NOMO-1 (cell line): ENCODE results near the gene EEIG1.

Experiments used
- DNase-seq, 2 experiments: peaks; one replicate each; lab custom pipeline; 2025; ENCODE audit not compliant: unreplicated experiment in 2 of 2; lab: John Stamatoyannopoulos, UW

The EEIG1 gene

GRCh38 chr9:127975376-127976315 lies 5.1 kb downstream of the EEIG1 start:
- no peak for DNase-seq

DNA sequence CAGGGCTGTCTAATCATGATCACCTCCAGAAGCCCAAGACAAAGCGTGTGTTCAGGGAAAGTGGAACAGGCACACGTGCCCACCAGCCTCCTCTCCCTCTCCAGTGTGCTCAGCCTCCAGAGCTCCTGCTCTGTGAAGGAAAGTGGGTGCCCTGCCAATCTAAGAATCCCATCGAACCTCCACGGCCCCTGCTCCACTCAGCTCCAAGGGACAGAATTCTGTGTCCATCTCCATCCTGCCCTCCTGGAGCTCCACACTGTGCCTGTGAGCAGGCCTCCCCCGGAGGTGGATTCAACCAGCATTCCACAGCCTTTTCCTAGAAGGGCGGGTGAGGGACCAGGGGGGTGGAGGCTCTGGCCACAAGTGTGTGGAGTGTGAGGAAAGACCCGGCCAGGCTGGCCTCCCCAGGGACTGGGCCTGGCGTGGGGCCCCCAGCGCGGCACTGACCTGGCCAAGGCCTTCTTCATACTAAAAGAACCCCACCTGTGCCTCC lies 6.0 kb downstream of the EEIG1 start:
- no peak for DNase-seq

DNA sequence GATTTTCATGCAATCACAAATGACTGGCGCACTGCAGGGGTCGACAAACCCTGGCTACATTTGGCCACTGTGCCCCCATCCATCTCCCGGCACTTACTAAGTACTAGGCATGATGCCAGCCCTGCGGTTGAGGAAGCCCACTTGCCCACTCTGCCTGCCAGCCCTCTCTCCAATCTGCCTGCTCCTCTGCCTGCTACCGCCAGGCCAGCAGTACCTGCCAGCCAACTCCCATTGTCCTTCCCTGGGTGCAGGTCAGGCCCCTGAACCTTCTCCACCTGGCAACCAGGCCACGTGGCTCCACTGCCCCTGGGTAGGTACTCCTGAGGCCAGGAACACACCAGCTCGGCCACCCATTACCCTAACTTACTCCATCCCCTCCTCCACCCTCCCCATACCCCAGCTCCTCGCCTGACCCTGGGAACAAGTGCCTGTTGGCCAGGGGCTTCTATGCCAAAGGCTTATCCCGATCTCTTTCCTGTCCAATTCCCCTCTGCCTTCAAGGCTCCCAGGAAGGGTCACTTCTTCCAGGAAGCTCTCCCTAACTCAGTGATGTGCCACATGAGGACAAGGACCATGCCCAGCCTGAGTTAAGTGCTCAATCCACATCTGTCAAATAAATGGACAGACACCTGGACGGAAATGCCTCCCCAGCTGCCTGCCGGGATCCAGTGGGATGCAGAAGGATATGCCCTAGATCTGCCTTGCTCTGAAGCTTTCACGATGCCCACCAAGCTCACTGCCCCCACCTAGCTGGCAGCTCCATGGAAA lies 6.6 kb downstream of the EEIG1 start:
- no peak for DNase-seq

DNA sequence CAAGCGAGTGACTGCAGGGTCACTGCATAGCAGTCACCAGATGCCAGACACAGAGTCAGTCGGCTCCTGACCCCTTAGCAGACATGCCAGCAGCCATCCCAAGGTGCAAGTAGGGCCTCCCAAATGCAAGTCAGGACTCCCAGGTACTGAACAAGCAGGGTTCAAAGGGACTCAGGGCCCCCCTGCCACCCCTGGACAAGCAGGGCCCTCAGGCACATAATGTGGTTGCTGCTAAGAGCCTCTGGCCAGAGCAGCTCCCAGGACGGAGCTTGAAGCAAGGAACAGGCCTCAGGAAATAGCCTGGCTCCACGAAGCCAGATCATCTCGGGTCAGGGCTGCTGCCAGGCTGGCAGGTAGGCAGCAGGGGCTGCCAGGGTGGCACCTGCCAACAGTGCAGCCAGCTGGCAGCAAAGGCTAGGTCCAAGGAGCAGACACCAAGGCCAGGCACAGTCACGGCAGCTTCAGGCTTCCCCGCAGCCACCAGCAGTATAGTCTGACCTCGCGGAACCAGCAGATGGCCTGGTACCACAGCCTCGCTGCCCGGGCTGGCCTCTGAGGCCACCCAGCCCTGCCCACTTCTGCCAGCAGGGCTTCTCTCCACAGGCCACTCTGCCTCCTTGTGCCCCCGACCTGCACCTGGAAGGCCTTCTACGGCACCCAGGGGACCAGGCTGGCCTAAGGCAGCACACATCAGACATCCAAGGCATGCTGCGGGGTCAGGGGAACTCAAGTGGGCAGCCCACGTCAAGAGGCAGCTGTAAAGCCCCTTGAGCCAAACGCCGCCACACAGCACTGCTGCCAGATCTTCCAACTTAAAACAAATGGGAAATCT lies 7.4 kb downstream of the EEIG1 start:
- no peak for DNase-seq

DNA sequence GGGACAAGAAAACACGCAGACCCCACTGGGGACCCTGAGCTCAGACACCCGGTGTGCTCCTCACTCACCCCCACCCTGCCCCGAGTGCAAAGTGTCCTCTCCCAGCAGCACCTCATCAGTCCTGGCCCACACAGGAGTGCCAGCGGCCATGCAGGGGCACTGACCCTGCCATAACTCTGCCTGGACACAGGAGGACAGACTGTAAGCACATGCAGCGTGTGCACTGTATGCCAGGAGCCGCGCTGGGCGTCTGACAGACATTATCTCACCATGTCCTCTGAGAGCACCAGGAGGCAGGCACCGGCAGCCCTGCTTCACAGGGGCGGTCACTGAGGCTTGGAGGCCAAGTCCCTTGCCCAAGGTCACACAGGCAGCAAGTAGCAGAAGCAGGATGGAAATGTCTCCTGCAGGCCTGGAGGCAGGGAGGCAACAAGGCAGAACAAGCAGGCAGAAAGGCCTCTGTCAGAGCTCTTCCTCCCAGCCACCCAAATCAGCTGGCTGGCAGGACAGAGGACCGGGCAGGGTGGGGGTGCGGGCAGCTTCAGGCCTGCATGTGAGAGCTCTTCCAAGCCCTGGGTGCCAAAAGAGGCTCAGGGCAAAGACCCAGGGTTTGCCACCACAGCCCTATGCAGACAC lies 8.4 kb downstream of the EEIG1 start:
- no peak for DNase-seq

- DNase-seq = no peak
Measured at GRCh38 chr9:127971357-127972235, 9.2 kb downstream of the EEIG1 start.

DNA sequence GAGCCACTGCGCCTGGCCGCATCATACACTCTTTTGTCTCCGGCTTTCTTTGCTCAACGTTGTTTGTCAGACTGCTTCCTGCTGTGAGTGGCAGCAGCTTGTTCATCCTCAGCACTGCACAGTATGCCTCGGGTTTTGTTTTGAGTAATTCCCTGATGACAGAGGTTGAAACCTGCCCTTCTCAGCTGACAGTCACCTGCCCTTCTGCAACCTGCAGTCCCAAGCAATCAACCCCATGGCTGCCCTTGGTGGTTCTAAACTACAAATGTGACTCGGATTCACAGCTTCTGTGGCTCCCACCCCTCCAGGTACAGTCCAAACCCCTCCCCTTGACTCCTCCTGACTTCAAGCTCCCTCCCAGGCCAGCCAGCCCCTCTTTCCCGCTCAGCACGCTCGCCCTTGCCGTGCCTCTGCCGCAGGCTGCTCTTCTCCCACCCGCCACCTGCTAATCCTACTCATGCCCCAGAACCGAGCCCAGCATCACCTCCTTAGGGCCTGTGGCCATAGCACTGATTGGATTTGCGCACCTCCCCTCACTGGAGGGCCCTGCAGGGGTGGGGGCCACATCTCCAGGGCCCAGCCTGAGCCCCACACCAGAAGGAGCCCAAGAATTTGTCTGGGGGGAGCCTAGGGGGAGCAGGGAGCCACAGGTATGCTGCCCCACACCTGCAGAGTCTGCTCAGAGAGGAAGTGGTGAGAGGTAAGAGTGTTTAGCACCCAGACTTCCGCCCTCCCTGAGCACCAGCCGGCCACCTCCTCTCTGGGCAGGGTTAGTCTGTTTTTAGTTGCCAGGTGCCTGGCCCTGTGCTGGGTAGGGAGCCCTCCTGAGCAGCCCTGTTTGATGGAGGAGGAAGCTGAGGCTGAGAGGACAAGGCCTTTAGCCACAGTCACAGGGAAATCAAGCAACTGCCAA lies 10.1 kb downstream of the EEIG1 start:
- DNase-seq = no peak

DNA sequence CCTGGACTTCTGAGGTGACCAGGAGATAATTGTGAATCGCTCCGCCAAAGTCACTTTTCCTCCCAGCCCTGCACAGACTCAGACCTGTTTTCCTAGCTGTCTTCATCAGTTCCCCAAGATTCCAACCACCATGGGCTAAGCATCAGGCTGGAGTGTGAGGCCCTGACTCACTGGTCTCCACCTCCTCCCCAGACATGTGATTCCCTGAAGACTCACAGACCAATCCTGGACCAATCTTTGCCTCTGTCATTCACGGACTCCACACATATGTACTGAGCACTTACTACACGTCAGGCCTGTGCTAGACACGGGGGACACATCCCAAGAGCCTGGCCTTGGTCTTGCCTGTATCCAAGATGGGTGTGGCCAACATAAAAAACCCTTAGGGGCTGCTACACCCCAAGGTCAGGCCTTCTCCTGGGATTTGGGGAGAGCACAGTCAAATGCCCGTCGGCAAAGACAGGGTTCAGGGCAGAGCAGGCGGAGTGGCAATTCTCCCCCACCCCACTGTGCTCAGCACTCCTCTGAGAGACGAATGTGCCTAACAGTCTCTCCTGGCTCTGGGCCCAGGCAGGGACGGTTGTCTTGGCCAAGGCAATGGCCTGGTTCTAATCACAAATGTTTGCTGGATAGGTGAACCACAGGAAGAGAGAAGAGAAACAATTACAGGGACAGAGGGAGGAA lies 11.9 kb downstream of the EEIG1 start:
- no peak for DNase-seq

GRCh38 chr9:127968042-127968441 lies 12.7 kb downstream of the EEIG1 start:
- DNase-seq = no peak

DNA sequence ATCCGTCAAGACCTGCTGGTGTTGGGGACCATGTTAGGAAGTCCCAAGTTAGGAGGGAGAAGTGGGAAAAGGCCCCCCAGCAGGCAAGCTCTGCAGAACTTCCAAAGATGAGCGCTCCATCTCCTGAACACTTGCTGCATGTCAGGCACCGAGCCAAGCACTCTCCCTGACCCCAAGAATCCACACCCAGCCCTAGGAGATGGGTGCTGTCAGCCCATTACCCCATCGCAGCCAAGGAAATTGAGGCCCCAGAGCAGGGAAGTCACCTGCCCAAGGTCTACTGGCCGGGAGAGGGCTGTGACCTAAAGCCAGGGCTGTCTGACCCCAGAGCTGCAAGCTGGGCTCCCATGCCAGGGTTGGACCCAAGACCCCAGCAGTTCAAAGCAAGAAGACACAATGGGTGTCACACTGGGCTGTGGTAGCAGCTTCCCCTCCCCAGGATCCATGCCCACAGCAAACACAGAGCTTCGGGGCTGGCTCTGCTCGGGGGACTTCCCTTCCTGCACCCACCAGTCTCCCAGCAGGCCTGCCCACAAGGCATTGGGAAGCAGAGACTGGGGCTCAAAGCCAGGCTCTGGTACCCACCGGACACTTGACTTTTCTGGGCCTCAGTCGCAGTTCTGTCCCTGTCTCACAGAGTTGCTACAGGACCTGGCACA lies 13.5 kb downstream of the EEIG1 start:
- DNase-seq = no peak

DNA sequence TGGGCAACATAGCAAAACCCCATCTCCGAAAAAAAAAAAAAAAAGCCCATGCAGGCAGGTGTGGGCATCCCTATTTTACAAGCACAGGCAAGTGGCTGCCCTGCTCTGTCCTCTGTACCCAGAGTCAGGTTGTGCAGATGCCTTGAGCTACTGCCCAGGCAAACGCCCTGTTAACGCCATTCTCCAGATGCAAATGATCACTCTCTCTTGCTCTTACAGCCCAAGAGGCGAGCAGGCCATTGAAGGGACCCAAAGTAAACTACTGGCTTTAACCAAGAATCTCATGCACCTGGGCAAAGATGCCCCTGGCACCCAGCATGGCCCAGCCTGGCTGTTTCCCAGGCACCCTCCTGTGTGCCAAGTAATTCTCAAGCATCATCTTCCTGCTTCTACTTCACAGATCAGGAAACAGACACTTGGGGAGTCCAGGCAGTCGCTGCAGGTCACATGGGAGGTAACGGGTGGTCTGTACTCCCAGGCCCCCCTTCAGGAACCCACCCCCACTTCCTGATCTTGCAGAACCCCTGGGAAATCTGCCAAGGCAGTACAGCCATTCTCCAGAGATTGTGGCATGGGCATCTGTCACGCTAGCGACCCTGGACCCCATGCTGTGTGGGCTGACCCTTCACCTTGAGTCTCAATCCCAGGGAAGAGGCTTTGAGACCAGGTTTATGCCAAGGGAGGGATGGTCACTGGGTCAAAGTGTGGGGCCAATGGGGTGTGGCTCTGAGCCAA lies 14.2 kb downstream of the EEIG1 start:
- DNase-seq = no peak

DNA sequence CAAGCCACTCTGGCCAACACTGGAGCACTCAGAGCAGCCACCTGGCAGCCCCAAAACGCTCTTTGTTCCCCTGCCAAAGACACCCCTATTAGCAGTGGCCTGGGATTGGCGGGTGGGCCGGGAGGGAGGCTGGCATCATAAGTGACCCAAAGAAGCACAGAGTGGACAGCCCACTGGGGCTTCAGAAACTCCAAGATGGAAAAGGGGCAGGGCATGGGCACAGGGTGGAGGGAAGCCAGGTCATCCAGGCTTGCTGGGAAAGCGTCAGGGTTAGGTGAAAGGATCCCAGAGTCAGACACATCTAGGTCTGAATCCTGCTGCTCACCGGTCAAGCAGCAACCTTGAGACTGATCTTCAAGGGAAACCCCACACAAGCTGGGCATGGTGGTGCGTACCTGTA lies 14.8 kb downstream of the EEIG1 start:
- DNase-seq = no peak

- no peak for DNase-seq
Measured at GRCh38 chr9:127963359-127964064, 17.3 kb downstream of the EEIG1 start.

GRCh38 chr9:127963041-127963358 lies 17.8 kb downstream of the EEIG1 start:
- no peak for DNase-seq

- no peak for DNase-seq
Measured at GRCh38 chr9:127962278-127962677, 18.5 kb downstream of the EEIG1 start.

DNA sequence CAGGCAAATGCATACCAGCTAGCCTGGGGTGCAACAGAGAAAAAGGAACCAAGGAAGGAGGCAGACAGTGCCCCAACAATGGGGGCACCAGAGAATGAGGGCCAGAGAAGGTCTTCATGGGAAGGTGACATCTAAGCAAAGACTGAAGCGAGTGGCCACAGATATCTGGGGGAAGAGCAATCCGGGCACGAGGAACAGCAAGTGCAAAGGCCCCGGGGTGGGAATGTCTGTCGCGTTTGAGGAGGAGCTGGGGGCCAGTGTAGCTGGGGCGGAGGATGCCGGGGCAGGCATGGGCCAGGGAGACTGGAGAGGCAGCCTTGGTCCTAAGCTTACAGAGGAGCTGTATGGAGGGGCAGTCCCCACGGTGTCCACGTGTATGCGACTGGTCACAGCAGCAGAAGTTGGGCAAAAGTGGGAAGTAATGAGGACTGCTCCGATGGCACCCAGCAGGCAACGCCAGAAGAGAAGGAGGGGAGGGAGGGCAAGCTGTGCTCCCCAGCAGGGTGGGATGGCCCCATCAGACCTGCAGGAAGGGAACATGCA lies 19.1 kb downstream of the EEIG1 start:
- DNase-seq = no peak
